Measurements from ENCODE around the gene ACSF3. TPM values are rescaled to one million over a fixed set of nuclear protein-coding genes. Genes with fewer than 3 reads are reported as not detected.
A peak's percentile ranks its signal among the peaks of the same experiment; 100 is the strongest.

Gene ACSF3
- total and polyA plus RNA-seq, 4 donors, result 15.3 to 27.3 (median 18.8) TPM

GRCh38 chr16:89201439-89202377 is 108.1 kb downstream of the ACSF3 start:
- peak; percentile 81 for DNase-seq (ENCODE audit: low spot score)
- WGBS, result 6% methylated on average over 111 of the region's 111 CpGs
- H3K27ac ChIP-seq (ENCODE audit: low read depth in 1 of 2, low read length in 2 of 2), result no peak overlapping the region
- peaks cover 0 to 10% (median 9%) of the 10 kb centered on the region in 4 donors for H3K4me1 ChIP-seq (ENCODE audit: control insufficient read depth in 4 of 4, insufficient read depth in 4 of 4, low read length in 3 of 4)
- H3K9ac ChIP-seq (ENCODE audit: low read depth in 1 of 2, low read length in 2 of 2), result no peak overlapping the region
- H3K27me3 ChIP-seq (ENCODE audit: control insufficient read depth in 4 of 4, insufficient read depth in 4 of 4, low read length in 3 of 4), result peaks cover 0 to 13% (median 10%) of the 10 kb centered on the region in 4 donors
- H3K4me3 ChIP-seq (ENCODE audit: low read depth in 1 of 3, low read length in 3 of 3), result peak overlapping the region in 1 of 3 donors; percentile 41
- TF ChIP-seq RXRA (IDR thresholded peaks at IDR 0.05) (no peak), ATF3 (IDR thresholded peaks at IDR 0.05) (no peak), JUND (IDR thresholded peaks at IDR 0.05) (no peak), TAF1 (conservative IDR thresholded peaks at IDR 0.05) (no peak), HNF4G (IDR thresholded peaks at IDR 0.05) (no peak), YY1 (IDR thresholded peaks at IDR 0.05) (no peak), MAX (IDR thresholded peaks at IDR 0.05) (no peak), REST (IDR thresholded peaks at IDR 0.05) (no peak), NR2F2 (IDR thresholded peaks at IDR 0.05) (no peak), CTCF (IDR thresholded peaks at IDR 0.05; ENCODE audit: low read depth, low read length, missing input control) (no peak), GABPA (IDR thresholded peaks at IDR 0.05 in 1 of 2, conservative IDR thresholded peaks at IDR 0.05 in 1 of 2) (no peak), RAD21 (IDR thresholded peaks at IDR 0.05) (no peak)
- H3K9me3 ChIP-seq (ENCODE audit: control insufficient read depth in 4 of 4, low read length in 3 of 4), result peaks cover 0 to 6% (median 1%) of the 10 kb centered on the region in 4 donors
- no peaks in the 10 kb centered on the region for H3K36me3 ChIP-seq (ENCODE audit: control insufficient read depth in 4 of 4, insufficient read depth in 3 of 4, low read depth in 1 of 4, low read length in 3 of 4)

- Histone ChIP-seq H3K4me1 (ENCODE audit: control insufficient read depth in 4 of 4, insufficient read depth in 4 of 4, low read length in 3 of 4) (peaks cover 0 to 10% (median 9%) of the 10 kb centered on the region in 4 donors), H3K9me3 (ENCODE audit: control insufficient read depth in 4 of 4, low read length in 3 of 4) (peaks cover 0 to 6% (median 1%) of the 10 kb centered on the region in 4 donors), H3K9ac (ENCODE audit: low read depth in 1 of 2, low read length in 2 of 2) (no peak overlapping the region), H3K27me3 (ENCODE audit: control insufficient read depth in 4 of 4, insufficient read depth in 4 of 4, low read length in 3 of 4) (peaks cover 0 to 13% (median 10%) of the 10 kb centered on the region in 4 donors), H3K4me3 (ENCODE audit: low read depth in 1 of 3, low read length in 3 of 3) (no peak overlapping the region), H3K27ac (ENCODE audit: low read depth in 1 of 2, low read length in 2 of 2) (no peak overlapping the region), H3K36me3 (ENCODE audit: control insufficient read depth in 4 of 4, insufficient read depth in 3 of 4, low read depth in 1 of 4, low read length in 3 of 4) (no peaks in the 10 kb centered on the region)
- WGBS, result 47% methylated on average over 49 of the region's 49 CpGs
- no peak for TF ChIP-seq ZBTB33 (IDR thresholded peaks at IDR 0.05)
- TF ChIP-seq TAF1 (conservative IDR thresholded peaks at IDR 0.05), result no peak
- TF ChIP-seq SP1 (IDR thresholded peaks at IDR 0.05), result no peak
- no peak for TF ChIP-seq RAD21 (IDR thresholded peaks at IDR 0.05)
- no peak for TF ChIP-seq FOXA2 (IDR thresholded peaks at IDR 0.05)
- TF ChIP-seq HNF4G (IDR thresholded peaks at IDR 0.05), result no peak
- no peak for TF ChIP-seq RXRA (IDR thresholded peaks at IDR 0.05)
- TF ChIP-seq NR2F2 (IDR thresholded peaks at IDR 0.05), result no peak
- TF ChIP-seq GABPA (IDR thresholded peaks at IDR 0.05 in 1 of 2, conservative IDR thresholded peaks at IDR 0.05 in 1 of 2), result no peak
- TF ChIP-seq FOXA1 (IDR thresholded peaks at IDR 0.05), result no peak
- no peak for TF ChIP-seq EGR1 (IDR thresholded peaks at IDR 0.05; ENCODE audit: low read depth in 2 of 2)
- no peak for TF ChIP-seq CTCF (IDR thresholded peaks at IDR 0.05; ENCODE audit: low read depth, low read length, missing input control)
- no peak for TF ChIP-seq YY1 (IDR thresholded peaks at IDR 0.05)
- no peak for TF ChIP-seq HNF4A (conservative IDR thresholded peaks at IDR 0.05)
- TF ChIP-seq JUND (IDR thresholded peaks at IDR 0.05), result no peak
- no peak for DNase-seq (ENCODE audit: low spot score)
Measured at GRCh38 chr16:89202422-89203215, 109.0 kb downstream of the ACSF3 start.
